Lung (tissue), 11 donors: ENCODE measurements around the gene CCR5AS.

Experiments used
- ATAC-seq: fragments of 200-7000 bp; cut with Tn5 transposase; one replicate; pipeline ENCODE4 v1.9.1; 2020; ENCODE audit warnings: moderate number of reproducible peaks; ENCODE audit not compliant: insufficient read depth, low FRiP score
- DNase-seq, 3 donors: peaks; one replicate each; pipeline ENCODE4 v3.0.0-alpha.2; 2013 to 2017
- H3K27ac ChIP-seq, 2 donors: one replicate each; pipeline ENCODE4 v1.5.1; 2013; ENCODE audit warnings: mild to moderate bottlenecking in 2 of 2, moderate library complexity in 2 of 2, control low read depth in 1 of 2, inconsistent platforms in 1 of 2, low read depth in 1 of 2, low read length in 1 of 2
- H3K27me3 ChIP-seq, 3 donors: one replicate each; pipeline ENCODE4 v1.5.1; 2013; ENCODE audit warnings: low read length in 2 of 3; ENCODE audit not compliant: control insufficient read depth in 3 of 3, insufficient read depth in 3 of 3
- H3K36me3 ChIP-seq, 4 donors: one replicate each; pipeline ENCODE4 v1.5.1; 2013; ENCODE audit warnings: low read length in 4 of 4, mild to moderate bottlenecking in 1 of 4, moderate library complexity in 1 of 4; ENCODE audit not compliant: control insufficient read depth in 4 of 4, insufficient read depth in 4 of 4
- H3K4me1 ChIP-seq, 5 donors: one replicate each; pipeline ENCODE4 v1.5.1; 2013; ENCODE audit warnings: low read length in 5 of 5, mild to moderate bottlenecking in 2 of 5, moderate library complexity in 1 of 5; ENCODE audit not compliant: control insufficient read depth in 5 of 5, insufficient read depth in 5 of 5
- H3K4me3 ChIP-seq: one replicate; pipeline ENCODE4 v1.5.1; 2013; ENCODE audit warnings: mild to moderate bottlenecking, control low read depth, moderate library complexity
- H3K9ac ChIP-seq, 2 donors: one replicate each; pipeline ENCODE4 v1.5.1; 2013; ENCODE audit warnings: low read length in 2 of 2, control low read depth in 1 of 2; ENCODE audit not compliant: insufficient read depth in 1 of 2
- H3K9me3 ChIP-seq, 4 donors: one replicate each; pipeline ENCODE4 v1.5.1; 2013; ENCODE audit warnings: low read length in 3 of 4, mild to moderate bottlenecking in 1 of 4, moderate library complexity in 1 of 4; ENCODE audit not compliant: control insufficient read depth in 4 of 4, insufficient read depth in 3 of 4
- CTCF ChIP-seq: IDR thresholded peaks from 2 replicates; pipeline ENCODE4 v1.5.1; 2012; ENCODE audit warnings: mild to moderate bottlenecking; ENCODE audit errors: control extremely low read depth, extremely low read depth
- WGBS, 2 donors: extraction: QIAGEN DNeasy Blood & Tissue Kit; methylation state at CpG; one replicate each; pipeline ENCODE4 v1.1.7; 2013; 5-methylcytosine and 5-hydroxymethylcytosine counted together
- donor health status: control.
- donor health status: control.
- donor health status: Bipolar disorder and iron deficiency.
- donor health status: healthy.
- donor health status: DM: yes; HTN: yes; CAD: no.

CCR5AS gene

GRCh38 chr3:46449755-46450552 lies 43.1 kb upstream of the CCR5AS start:
- Histone ChIP-seq H3K27ac (no peak overlapping the region), H3K9me3 (no peaks in the 10 kb centered on the region), H3K36me3 (peaks cover 0 to 6% (median 0%) of the 10 kb centered on the region in 4 donors), H3K27me3 (peaks cover 0 to 3% (median 0%) of the 10 kb centered on the region in 3 donors), H3K4me3 (no peak overlapping the region), H3K4me1 (peaks cover 0 to 4% (median 0%) of the 10 kb centered on the region in 5 donors), H3K9ac (no peak overlapping the region)
- DNase-seq (peak in 1 of 3 donors; percentile 54), ATAC-seq (no peak)
- TF ChIP-seq CTCF, result no peak
- 74 to 82% methylated on average over 14 of the region's 14 CpGs for WGBS, 2 donors

GRCh38 chr3:46448721-46449120 lies 41.9 kb upstream of the CCR5AS start:
- ATAC-seq (no peak), DNase-seq (no peak)
- Histone ChIP-seq H3K4me1 (peaks cover 0 to 4% (median 0%) of the 10 kb centered on the region in 5 donors), H3K9ac (no peak overlapping the region), H3K36me3 (peaks cover 0 to 8% (median 0%) of the 10 kb centered on the region in 4 donors), H3K27me3 (no peaks in the 10 kb centered on the region), H3K9me3 (no peaks in the 10 kb centered on the region), H3K4me3 (no peak overlapping the region), H3K27ac (no peak overlapping the region)
- 92 to 95% methylated on average over 17 of the region's 17 CpGs for WGBS, 2 donors
- no peak for TF ChIP-seq CTCF

GRCh38 chr3:46447228-46447985 lies 40.5 kb upstream of the CCR5AS start:
- no peak for TF ChIP-seq CTCF
- H3K4me1 ChIP-seq, result peaks cover 0 to 11% (median 3%) of the 10 kb centered on the region in 5 donors
- ATAC-seq (no peak), DNase-seq (no peak)
- no peak overlapping the region for H3K27ac ChIP-seq
- no peak overlapping the region for H3K4me3 ChIP-seq
- WGBS, 2 donors, result 60 to 63% methylated on average over 5 of the region's 5 CpGs
- peaks cover 0 to 4% (median 0%) of the 10 kb centered on the region in 4 donors for H3K36me3 ChIP-seq
- no peaks in the 10 kb centered on the region for H3K9me3 ChIP-seq
- no peak overlapping the region for H3K9ac ChIP-seq
- H3K27me3 ChIP-seq, result no peaks in the 10 kb centered on the region
